ENCODE data around the gene PAX3. TPM values are rescaled to one million over a fixed set of nuclear protein-coding genes. Genes with fewer than 3 reads are reported as not detected.

PAX3 gene
- total RNA-seq, 1 donor from 2014 or later = 4.6 TPM

DNA sequence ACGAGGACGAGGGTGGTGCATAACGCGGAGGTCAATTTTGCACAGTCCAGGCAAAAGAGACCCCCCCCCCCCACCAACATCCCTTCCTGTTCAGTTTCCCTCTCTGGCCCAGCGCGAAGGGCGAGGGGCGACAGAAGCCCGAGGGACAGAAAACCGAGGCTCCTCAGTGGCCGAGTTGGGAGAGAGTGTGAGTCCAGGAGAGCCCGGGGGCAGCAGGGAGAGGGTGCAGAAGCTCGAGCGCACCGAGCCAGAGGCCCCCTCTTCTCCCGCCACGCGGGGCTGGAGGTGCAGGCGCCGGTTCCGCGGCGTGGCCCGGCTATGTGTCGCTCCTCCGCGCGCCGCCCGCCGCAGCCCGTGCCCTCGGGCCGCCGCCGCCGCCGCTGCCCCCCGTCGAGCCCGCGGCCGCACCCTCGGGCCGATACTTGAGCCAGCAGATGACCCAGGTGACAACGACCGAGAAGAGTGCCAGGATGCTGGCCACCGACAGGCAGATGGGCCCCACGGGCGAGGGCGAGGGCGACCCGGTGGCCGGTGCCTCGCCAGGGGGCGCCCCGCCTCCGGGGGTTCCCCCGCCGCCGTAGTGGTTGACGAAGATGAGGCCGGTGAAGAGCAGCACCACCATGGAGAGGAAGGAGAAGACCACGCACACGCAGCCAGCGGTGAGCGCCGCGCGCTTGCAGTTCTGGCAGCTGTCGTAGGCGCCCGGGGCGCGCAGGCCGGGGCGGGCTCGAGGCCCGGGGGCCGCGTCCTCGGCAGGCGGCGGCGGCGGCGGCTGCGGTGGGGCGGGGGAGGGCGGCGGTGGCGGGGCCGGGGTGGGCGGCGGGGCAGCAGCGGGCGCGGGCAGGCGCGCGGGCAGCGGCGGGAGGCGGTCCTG lies 20.2 kb upstream of the PAX3 start:
- H3F3A ChIP-seq (ENCODE audit: low read depth) = peaks cover 47% of the 10 kb centered on the region
- peaks cover 93% of the 10 kb centered on the region for H3K27me3 ChIP-seq
- peak overlapping the region; percentile 97 for H3K4me2 ChIP-seq
- H3K9me3 ChIP-seq (ENCODE audit: low read depth) = no peaks in the 10 kb centered on the region
- peaks cover 16% of the 10 kb centered on the region for H4K20me1 ChIP-seq (ENCODE audit: low read depth)
- H3K27ac Mint-ChIP-seq = no peak overlapping the region
- H3K36me3 Mint-ChIP-seq = no peaks in the 10 kb centered on the region
- no peak overlapping the region for H3K9ac ChIP-seq
- H3K4me3 Mint-ChIP-seq = peak overlapping the region; percentile 95
- H3K36me3 ChIP-seq = no peaks in the 10 kb centered on the region
- peak overlapping the region; percentile 62 for H3K4me3 ChIP-seq
- H3K27me3 Mint-ChIP-seq (ENCODE audit: insufficient read depth, low read depth) = peaks cover 24% of the 10 kb centered on the region
- peaks cover 44% of the 10 kb centered on the region for H3K4me1 Mint-ChIP-seq
- H2AFZ ChIP-seq (replicated peaks) = peak overlapping the region; percentile 70
- no peak overlapping the region for H3K27ac ChIP-seq
- H3K9me3 Mint-ChIP-seq = no peaks in the 10 kb centered on the region
- peak; percentile 82 for DNase-seq (ENCODE audit: low spot score)
- H3K79me2 ChIP-seq (ENCODE audit: low read depth) = no peaks in the 10 kb centered on the region
- TF ChIP-seq, protein P1, sequence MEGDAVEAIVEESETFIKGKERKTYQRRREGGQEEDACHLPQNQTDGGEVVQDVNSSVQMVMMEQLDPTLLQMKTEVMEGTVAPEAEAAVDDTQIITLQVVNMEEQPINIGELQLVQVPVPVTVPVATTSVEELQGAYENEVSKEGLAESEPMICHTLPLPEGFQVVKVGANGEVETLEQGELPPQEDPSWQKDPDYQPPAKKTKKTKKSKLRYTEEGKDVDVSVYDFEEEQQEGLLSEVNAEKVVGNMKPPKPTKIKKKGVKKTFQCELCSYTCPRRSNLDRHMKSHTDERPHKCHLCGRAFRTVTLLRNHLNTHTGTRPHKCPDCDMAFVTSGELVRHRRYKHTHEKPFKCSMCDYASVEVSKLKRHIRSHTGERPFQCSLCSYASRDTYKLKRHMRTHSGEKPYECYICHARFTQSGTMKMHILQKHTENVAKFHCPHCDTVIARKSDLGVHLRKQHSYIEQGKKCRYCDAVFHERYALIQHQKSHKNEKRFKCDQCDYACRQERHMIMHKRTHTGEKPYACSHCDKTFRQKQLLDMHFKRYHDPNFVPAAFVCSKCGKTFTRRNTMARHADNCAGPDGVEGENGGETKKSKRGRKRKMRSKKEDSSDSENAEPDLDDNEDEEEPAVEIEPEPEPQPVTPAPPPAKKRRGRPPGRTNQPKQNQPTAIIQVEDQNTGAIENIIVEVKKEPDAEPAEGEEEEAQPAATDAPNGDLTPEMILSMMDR (IDR thresholded peaks at IDR 0.05) = peak; percentile 49
- TF ChIP-seq EZH2 (IDR thresholded peaks at IDR 0.05) (peak; percentile 65), EZH2phosphoT487 (IDR thresholded peaks at IDR 0.05) (no peak)
- peaks cover 8% of the 10 kb centered on the region for H3K4me1 ChIP-seq

DNA sequence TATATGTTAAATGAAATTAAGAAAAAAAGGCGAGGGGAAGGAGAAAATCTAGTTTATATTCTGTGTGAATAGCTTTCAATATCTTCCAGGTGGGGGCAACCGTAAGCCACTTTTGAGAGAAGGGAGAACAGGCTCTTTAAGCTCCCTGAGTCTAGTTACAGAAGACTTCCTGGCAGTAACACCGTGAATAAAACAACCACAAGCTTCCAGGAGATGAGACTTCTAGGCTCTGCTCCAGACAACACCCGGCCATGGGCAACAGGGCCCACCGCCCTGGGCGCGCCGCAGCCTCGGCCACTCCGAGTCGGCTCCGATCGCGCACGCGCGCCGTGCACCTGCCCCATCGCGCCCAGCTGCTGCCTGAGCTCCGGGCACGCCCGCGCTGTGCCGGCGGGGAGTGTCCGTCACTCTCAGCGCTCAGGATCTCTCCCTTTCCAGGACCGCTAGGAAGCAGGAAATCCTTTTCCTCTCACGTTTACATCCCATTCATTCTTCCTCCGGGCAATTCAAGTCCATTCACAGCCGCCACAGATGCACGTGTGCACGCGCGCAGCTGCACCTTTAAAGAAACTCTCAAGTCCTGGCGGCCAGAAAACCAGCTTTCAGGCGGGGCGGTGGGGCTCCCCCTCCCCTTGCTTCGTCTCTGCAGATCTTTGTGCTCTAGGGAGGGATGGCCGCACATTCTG lies 19.4 kb upstream of the PAX3 start:
- no peaks in the 10 kb centered on the region for H3K9me3 ChIP-seq (ENCODE audit: low read depth)
- Mint-ChIP-seq H3K27ac (peak overlapping the region; percentile 83), H3K9me3 (no peaks in the 10 kb centered on the region), H3K36me3 (no peaks in the 10 kb centered on the region), H3K4me3 (peak overlapping the region; percentile 95), H3K27me3 (ENCODE audit: insufficient read depth, low read depth) (peaks cover 32% of the 10 kb centered on the region), H3K4me1 (peaks cover 50% of the 10 kb centered on the region)
- peak overlapping the region; percentile 97 for H3K4me2 ChIP-seq
- peaks cover 21% of the 10 kb centered on the region for H4K20me1 ChIP-seq (ENCODE audit: low read depth)
- H3K79me2 ChIP-seq (ENCODE audit: low read depth) = no peaks in the 10 kb centered on the region
- H3K27ac ChIP-seq = no peak overlapping the region
- DNase-seq (ENCODE audit: low spot score) = peak; percentile 92
- H2AFZ ChIP-seq (replicated peaks) = no peak overlapping the region
- H3F3A ChIP-seq (ENCODE audit: low read depth) = peaks cover 53% of the 10 kb centered on the region
- TF ChIP-seq EZH2 (IDR thresholded peaks at IDR 0.05) (peak; percentile 70), EZH2phosphoT487 (IDR thresholded peaks at IDR 0.05) (peak; percentile 12)
- TF ChIP-seq, protein P1 (IDR thresholded peaks at IDR 0.05) = peak; percentile 56
- peaks cover 93% of the 10 kb centered on the region for H3K27me3 ChIP-seq
- H3K9ac ChIP-seq = no peak overlapping the region
- H3K4me1 ChIP-seq = peaks cover 13% of the 10 kb centered on the region
- H3K4me3 ChIP-seq = peak overlapping the region; percentile 62
- no peaks in the 10 kb centered on the region for H3K36me3 ChIP-seq

DNA sequence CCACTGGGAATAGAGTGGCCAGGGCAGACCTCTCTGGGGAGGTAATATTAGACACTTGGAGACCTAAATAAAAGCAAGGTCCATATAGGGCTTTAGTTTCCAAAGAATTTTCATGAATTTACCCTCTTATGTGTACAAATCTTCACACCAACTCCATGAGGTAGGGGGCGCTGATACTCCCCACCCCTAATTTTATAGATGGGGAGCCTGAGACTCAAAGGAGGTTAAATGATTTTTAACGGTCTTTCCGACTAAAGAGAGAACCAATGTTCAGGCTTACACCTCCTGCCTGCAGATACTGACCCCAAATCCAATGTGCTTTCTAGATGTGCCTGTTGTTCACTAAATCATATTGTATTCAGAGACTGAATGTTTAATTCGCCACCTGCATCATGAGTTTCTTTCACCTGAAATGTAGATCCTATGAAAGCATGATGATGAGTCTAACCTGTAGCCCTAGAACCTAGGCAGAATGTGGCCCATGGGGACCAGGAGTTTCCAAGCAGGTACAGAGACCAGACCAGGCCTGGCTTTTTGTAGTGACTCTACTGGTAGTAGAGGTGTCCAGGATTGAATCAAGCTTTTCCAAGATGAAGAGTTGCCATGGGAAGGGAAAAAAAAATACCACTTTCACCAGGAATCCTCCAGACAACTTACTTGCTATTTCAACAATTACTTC lies 16.8 kb upstream of the PAX3 start:
- Histone ChIP-seq H3K27ac (no peak overlapping the region), H4K20me1 (ENCODE audit: low read depth) (peaks cover 47% of the 10 kb centered on the region), H3K4me1 (peaks cover 34% of the 10 kb centered on the region), H3K4me3 (no peak overlapping the region), H3K79me2 (ENCODE audit: low read depth) (no peaks in the 10 kb centered on the region), H3F3A (ENCODE audit: low read depth) (peaks cover 74% of the 10 kb centered on the region), H2AFZ (replicated peaks) (no peak overlapping the region), H3K36me3 (no peaks in the 10 kb centered on the region), H3K9ac (no peak overlapping the region), H3K4me2 (no peak overlapping the region), H3K27me3 (peaks cover 93% of the 10 kb centered on the region), H3K9me3 (ENCODE audit: low read depth) (no peaks in the 10 kb centered on the region)
- peaks cover 59% of the 10 kb centered on the region for H3K4me1 Mint-ChIP-seq
- H3K4me3 Mint-ChIP-seq = peak overlapping the region; percentile 26
- DNase-seq (ENCODE audit: low spot score) = no peak
- no peak overlapping the region for H3K27ac Mint-ChIP-seq
- no peaks in the 10 kb centered on the region for H3K36me3 Mint-ChIP-seq
- H3K9me3 Mint-ChIP-seq = no peaks in the 10 kb centered on the region
- H3K27me3 Mint-ChIP-seq (ENCODE audit: insufficient read depth, low read depth) = peaks cover 46% of the 10 kb centered on the region
- TF ChIP-seq EZH2 (IDR thresholded peaks at IDR 0.05) = no peak
- TF ChIP-seq, protein P1 (IDR thresholded peaks at IDR 0.05) = peak; percentile 56
- TF ChIP-seq EZH2phosphoT487 (IDR thresholded peaks at IDR 0.05) = no peak

Data from neural progenitor cell (in vitro differentiated cells).